GM23338 (cell line): ENCODE results near the gene RFPL4AL1. TPM values are rescaled to one million over a fixed set of nuclear protein-coding genes. Genes with fewer than 3 reads are reported as not detected.

ENCODE experiments used
- ATAC-seq: fragments of 200-7000 bp; cut with Tn5 transposase; 3 replicates; pipeline ENCODE4 v1.9.1; 2020
- DNase-seq: peaks from one replicate; pipeline ENCODE4 v3.0.0-alpha.2; 2015; ENCODE audit warnings: low spot score
- H2AFZ ChIP-seq: fragments of 200-600 bp; sonication (generic); 2 replicates; pipeline ENCODE4 v1.8.0; 2016; ENCODE audit warnings: antibody characterized with exemption, mild to moderate bottlenecking, moderate library complexity
- H3F3A ChIP-seq: fragments of 200-600 bp; sonication (generic); replicated peaks from 2 replicates; pipeline ENCODE4 v1.8.0; 2017; ENCODE audit warnings: antibody characterized with exemption, mixed run types, low read depth
- H3K27ac ChIP-seq: fragments of 200-600 bp; sonication (generic); 2 replicates; pipeline ENCODE4 v1.6.1; 2016; ENCODE audit warnings: low read depth
- H3K27me3 ChIP-seq: fragments of 200-600 bp; sonication (generic); 2 replicates; pipeline ENCODE4 v1.8.0; 2016; ENCODE audit warnings: mild to moderate bottlenecking, mixed run types, moderate library complexity; ENCODE audit not compliant: insufficient read depth
- H3K36me3 ChIP-seq: fragments of 200-600 bp; sonication (generic); 2 replicates; pipeline ENCODE4 v1.8.0; 2016; ENCODE audit warnings: mild to moderate bottlenecking; ENCODE audit not compliant: insufficient read depth
- H3K4me1 ChIP-seq: fragments of 200-600 bp; sonication (generic); 2 replicates; pipeline ENCODE4 v1.8.0; 2016; ENCODE audit warnings: mild to moderate bottlenecking, moderate library complexity; ENCODE audit not compliant: insufficient read depth
- H3K4me2 ChIP-seq: fragments of 200-600 bp; sonication (generic); 2 replicates; pipeline ENCODE4 v1.7.1; 2017; ENCODE audit warnings: mixed run types
- H3K4me3 ChIP-seq: fragments of 200-600 bp; sonication (generic); 2 replicates; pipeline ENCODE4 v1.6.1; 2016; ENCODE audit warnings: mixed run types
- H3K79me2 ChIP-seq: fragments of 200-600 bp; sonication (generic); replicated peaks from 2 replicates; pipeline ENCODE4 v1.8.0; 2017; ENCODE audit warnings: mild to moderate bottlenecking; ENCODE audit not compliant: insufficient read depth
- H3K9me2 ChIP-seq: fragments of 200-600 bp; sonication (generic); 2 replicates; pipeline ENCODE4 v1.8.0; 2017; ENCODE audit not compliant: insufficient read depth
- H4K20me1 ChIP-seq: fragments of 200-600 bp; sonication (generic); replicated peaks from 2 replicates; pipeline ENCODE4 v1.8.0; 2017; ENCODE audit warnings: mild to moderate bottlenecking; ENCODE audit not compliant: insufficient read depth
- H3K27ac Mint-ChIP-seq: 2 replicates; pipeline ENCODE4 v1.8.0; 2020; ENCODE audit warnings: inconsistent platforms, mild to moderate bottlenecking, moderate library complexity, mixed read lengths
- H3K27me3 Mint-ChIP-seq: 3 replicates; pipeline ENCODE4 v1.8.0; 2022; ENCODE audit warnings: low read depth, mild to moderate bottlenecking, moderate library complexity, mixed read lengths, inconsistent platforms; ENCODE audit not compliant: insufficient read depth, poor library complexity
- H3K36me3 Mint-ChIP-seq: 3 replicates; pipeline ENCODE4 v1.8.0; 2021; ENCODE audit warnings: low read depth, mild to moderate bottlenecking, inconsistent platforms, moderate library complexity, mixed read lengths
- H3K4me1 Mint-ChIP-seq: 3 replicates; pipeline ENCODE4 v1.8.0; 2020; ENCODE audit warnings: mild to moderate bottlenecking, inconsistent platforms, mixed read lengths
- H3K4me3 Mint-ChIP-seq: 3 replicates; pipeline ENCODE4 v1.8.0; 2021; ENCODE audit warnings: moderate library complexity, mild to moderate bottlenecking, inconsistent platforms, mixed read lengths
- H3K9me3 Mint-ChIP-seq: 3 replicates; pipeline ENCODE4 v1.8.0; 2020; ENCODE audit warnings: moderate library complexity, mild to moderate bottlenecking, inconsistent platforms, mixed read lengths
- POLR2AphosphoS5 ChIP-seq: IDR thresholded peaks from 2 replicates; pipeline ENCODE4 v1.6.1; 2016; ENCODE audit warnings: antibody characterized with exemption, low read depth
- polyA plus RNA-seq: library from polyadenylated mRNA; unstranded; fragments of >200 nt; fragmentation: Nextera tagmentation; extraction: Ambion mirVana; gene quantifications from 2 replicates; pipeline ENCODE4 v1.2.1, GENCODE V29; 2016
- total RNA-seq: library from RNA; depleted of rRNA; stranded (reverse); fragments of >200 nt; shearing (Covaris generic); gene quantifications from 2 replicates; pipeline ENCODE4 v1.2.3, GENCODE V29; 2014; rRNA removed

Gene RFPL4AL1
- total and polyA plus RNA-seq, 2 experiments from 2014 or later = not detected

- H3K27me3 ChIP-seq = no peaks in the 10 kb centered on the region
- no peaks in the 10 kb centered on the region for H4K20me1 ChIP-seq
- H3F3A ChIP-seq = no peaks in the 10 kb centered on the region
- H3K36me3 ChIP-seq = no peaks in the 10 kb centered on the region
- no peaks in the 10 kb centered on the region for H3K79me2 ChIP-seq
- TF ChIP-seq POLR2AphosphoS5 = no peak
- H2AFZ ChIP-seq = no peak overlapping the region
- ATAC-seq (no peak), DNase-seq (no peak)
- Mint-ChIP-seq H3K27me3 (peaks cover 3% of the 10 kb centered on the region), H3K4me1 (no peaks in the 10 kb centered on the region), H3K36me3 (peaks cover 18% of the 10 kb centered on the region), H3K27ac (no peak overlapping the region), H3K9me3 (peaks cover 74% of the 10 kb centered on the region), H3K4me3 (no peak overlapping the region)
- H3K4me3 ChIP-seq = no peak overlapping the region
- H3K27ac ChIP-seq = no peak overlapping the region
- no peaks in the 10 kb centered on the region for H3K4me1 ChIP-seq
- H3K4me2 ChIP-seq = no peak overlapping the region
- no peaks in the 10 kb centered on the region for H3K9me2 ChIP-seq
Observed at GRCh38 chr19:55820037-55820436, 51.1 kb downstream of the RFPL4AL1 start.

Other genes with a start within 250 kb of the RFPL4AL1 start
- 2.0 and 3.5 TPM in 2 replicates for gene SBK2, start 232.0 kb upstream of the RFPL4AL1 start, total RNA-seq
- gene SBK2, start 232.0 kb upstream of the RFPL4AL1 start, polyA plus RNA-seq = 0.82 and 1.1 TPM in 2 replicates
- gene SBK3, start 223.6 kb upstream of the RFPL4AL1 start, total RNA-seq = 0.23 and 0.94 TPM in 2 replicates
- gene SBK3, start 223.6 kb upstream of the RFPL4AL1 start, polyA plus RNA-seq = 0.27 and 0.80 TPM in 2 replicates
- gene ZNF579, start 188.3 kb upstream of the RFPL4AL1 start, total RNA-seq = 8.4 and 12.2 TPM in 2 replicates
- 7.3 and 8.6 TPM in 2 replicates for gene ZNF579, start 188.3 kb upstream of the RFPL4AL1 start, polyA plus RNA-seq
- 10.1 and 12.6 TPM in 2 replicates for gene FIZ1, start 169.6 kb upstream of the RFPL4AL1 start, total RNA-seq
- gene FIZ1, start 169.6 kb upstream of the RFPL4AL1 start, polyA plus RNA-seq = 5.3 and 5.4 TPM in 2 replicates
- gene ZNF524, start 168.8 kb upstream of the RFPL4AL1 start, total RNA-seq = 8.3 and 16.5 TPM in 2 replicates
- 5.7 and 6.0 TPM in 2 replicates for gene ZNF524, start 168.8 kb upstream of the RFPL4AL1 start, polyA plus RNA-seq
- gene ZNF865, start 163.5 kb upstream of the RFPL4AL1 start, total RNA-seq = 10.3 and 12.1 TPM in 2 replicates
- 2.2 and 2.4 TPM in 2 replicates for gene ZNF865, start 163.5 kb upstream of the RFPL4AL1 start, polyA plus RNA-seq
- gene ZNF784, start 144.6 kb upstream of the RFPL4AL1 start, total RNA-seq = 5.6 and 6.7 TPM in 2 replicates
- 1.5 and 1.6 TPM in 2 replicates for gene ZNF784, start 144.6 kb upstream of the RFPL4AL1 start, polyA plus RNA-seq
- gene ZNF580, start 128.1 kb upstream of the RFPL4AL1 start, total RNA-seq = 10.9 and 18.7 TPM in 2 replicates
- 23.6 and 23.9 TPM in 2 replicates for gene ZNF580, start 128.1 kb upstream of the RFPL4AL1 start, polyA plus RNA-seq
- gene ZNF581, start 125.5 kb upstream of the RFPL4AL1 start, total RNA-seq = 67.2 and 87.6 TPM in 2 replicates
- gene ZNF581, start 125.5 kb upstream of the RFPL4AL1 start, polyA plus RNA-seq = 48.5 and 50.7 TPM in 2 replicates
- gene CCDC106, start 120.9 kb upstream of the RFPL4AL1 start, total RNA-seq = 8.2 and 12.0 TPM in 2 replicates
- gene CCDC106, start 120.9 kb upstream of the RFPL4AL1 start, polyA plus RNA-seq = 17.6 and 19.9 TPM in 2 replicates
- 233 and 234 TPM in 2 replicates for gene U2AF2, start 114.1 kb upstream of the RFPL4AL1 start, total RNA-seq
- 73.1 and 75.2 TPM in 2 replicates for gene U2AF2, start 114.1 kb upstream of the RFPL4AL1 start, polyA plus RNA-seq
- gene EPN1, start 93.9 kb upstream of the RFPL4AL1 start, total RNA-seq = 208 and 223 TPM in 2 replicates
- 47.1 and 48.9 TPM in 2 replicates for gene EPN1, start 93.9 kb upstream of the RFPL4AL1 start, polyA plus RNA-seq
- gene NLRP9, start 30.7 kb upstream of the RFPL4AL1 start, total RNA-seq = not detected in 2 replicates
- not detected in 2 replicates for gene NLRP9, start 30.7 kb upstream of the RFPL4AL1 start, polyA plus RNA-seq
- not detected in 2 replicates for gene RFPL4A, start 10.0 kb upstream of the RFPL4AL1 start, total RNA-seq
- not detected in 2 replicates for gene RFPL4A, start 10.0 kb upstream of the RFPL4AL1 start, polyA plus RNA-seq
- not detected in 2 replicates for gene NLRP11, start 62.9 kb downstream of the RFPL4AL1 start, total RNA-seq
- not detected in 2 replicates for gene NLRP11, start 62.9 kb downstream of the RFPL4AL1 start, polyA plus RNA-seq
- 0.19 TPM in 1 of 2 replicates, not detected in the other for gene NLRP4, start 67.4 kb downstream of the RFPL4AL1 start, total RNA-seq
- gene NLRP4, start 67.4 kb downstream of the RFPL4AL1 start, polyA plus RNA-seq = not detected in 2 replicates
- gene NLRP13, start 163.2 kb downstream of the RFPL4AL1 start, total RNA-seq = not detected in 2 replicates
- gene NLRP13, start 163.2 kb downstream of the RFPL4AL1 start, polyA plus RNA-seq = not detected in 2 replicates
- gene NLRP8, start 178.7 kb downstream of the RFPL4AL1 start, total RNA-seq = not detected in 2 replicates
- not detected in 2 replicates for gene NLRP8, start 178.7 kb downstream of the RFPL4AL1 start, polyA plus RNA-seq
- not detected in 2 replicates for gene NLRP5, start 217.7 kb downstream of the RFPL4AL1 start, total RNA-seq
- gene NLRP5, start 217.7 kb downstream of the RFPL4AL1 start, polyA plus RNA-seq = not detected in 2 replicates